Measurements from ENCODE around the gene KIAA0232. TPM values are rescaled to one million over a fixed set of nuclear protein-coding genes. Genes with fewer than 3 reads are reported as not detected.

KIAA0232 gene
- total RNA-seq, 2 experiments from 2014 or later: 16.5 to 17.3 TPM

- Mint-ChIP-seq H3K4me1 (no peaks in the 10 kb centered on the region), H3K36me3 (ENCODE audit: low read depth) (no peaks in the 10 kb centered on the region), H3K27ac (no peak overlapping the region), H3K9me3 (no peaks in the 10 kb centered on the region), H3K27me3 (peaks cover 11% of the 10 kb centered on the region), H3K4me3 (no peak overlapping the region)
- ChIA-PET CTCF (interaction anchor here (1.1 kb wide), 1 partner anchor 24 kb away, joined by 3 read pairs; no protein-coding TSS in a partner anchor), POLR2A (no interaction called here)
- no peak for DNase-seq
Observed at GRCh38 chr4:6761649-6762615, 20.6 kb upstream of the KIAA0232 start.

GRCh38 chr4:6763330-6763851 is 19.1 kb upstream of the KIAA0232 start:
- Mint-ChIP-seq H3K27ac (no peak overlapping the region), H3K36me3 (ENCODE audit: low read depth) (no peaks in the 10 kb centered on the region), H3K4me1 (no peaks in the 10 kb centered on the region), H3K9me3 (no peaks in the 10 kb centered on the region), H3K27me3 (peaks cover 11% of the 10 kb centered on the region), H3K4me3 (no peak overlapping the region)
- CTCF ChIA-PET: interaction anchor here (0.6 kb wide), 1 partner anchor 921 kb away, joined by 4 read pairs; no protein-coding TSS in a partner anchor
- POLR2A ChIA-PET: no interaction called here
- DNase-seq: no peak

GRCh38 chr4:6764976-6765620 is 17.4 kb upstream of the KIAA0232 start:
- Mint-ChIP-seq H3K27me3 (peaks cover 11% of the 10 kb centered on the region), H3K9me3 (no peaks in the 10 kb centered on the region), H3K27ac (no peak overlapping the region), H3K36me3 (ENCODE audit: low read depth) (no peaks in the 10 kb centered on the region), H3K4me3 (no peak overlapping the region), H3K4me1 (peaks cover 12% of the 10 kb centered on the region)
- CTCF ChIA-PET: no interaction called here
- DNase-seq: no peak
- POLR2A ChIA-PET: no interaction called here

- Mint-ChIP-seq H3K36me3 (ENCODE audit: low read depth) (no peaks in the 10 kb centered on the region), H3K4me1 (peaks cover 12% of the 10 kb centered on the region), H3K4me3 (no peak overlapping the region), H3K27me3 (peaks cover 11% of the 10 kb centered on the region), H3K9me3 (no peaks in the 10 kb centered on the region), H3K27ac (no peak overlapping the region)
- no peak for DNase-seq
- ChIA-PET POLR2A (no interaction called here), CTCF (no interaction called here)
Observed at GRCh38 chr4:6765703-6766102, 16.8 kb upstream of the KIAA0232 start.

- Mint-ChIP-seq H3K27me3 (peaks cover 11% of the 10 kb centered on the region), H3K4me1 (peaks cover 12% of the 10 kb centered on the region), H3K36me3 (ENCODE audit: low read depth) (no peaks in the 10 kb centered on the region), H3K9me3 (no peaks in the 10 kb centered on the region), H3K27ac (no peak overlapping the region), H3K4me3 (no peak overlapping the region)
- no peak for DNase-seq
- ChIA-PET POLR2A (interaction anchor here (0.6 kb wide), 1 partner anchor 40 kb away, joined by 3 read pairs; no protein-coding TSS in a partner anchor), CTCF (interaction anchor here (0.5 to 2.6 kb wide), 5 partner anchors 9 to 1419 kb away, joined by 4 to 8 read pairs (median 5); no protein-coding TSS in a partner anchor)
Observed at GRCh38 chr4:6767386-6767747, 15.2 kb upstream of the KIAA0232 start.

- Mint-ChIP-seq H3K27ac (no peak overlapping the region), H3K36me3 (ENCODE audit: low read depth) (no peaks in the 10 kb centered on the region), H3K27me3 (peaks cover 11% of the 10 kb centered on the region), H3K4me1 (peaks cover 12% of the 10 kb centered on the region), H3K4me3 (no peak overlapping the region), H3K9me3 (no peaks in the 10 kb centered on the region)
- POLR2A ChIA-PET: interaction anchor here (0.6 kb wide), 1 partner anchor 41 kb away, joined by 3 read pairs; no protein-coding TSS in a partner anchor
- no peak for DNase-seq
- CTCF ChIA-PET: interaction anchor here (0.5 to 2.6 kb wide), 7 partner anchors 9 to 1419 kb away, joined by 3 to 8 read pairs (median 4); no protein-coding TSS in a partner anchor
Observed at GRCh38 chr4:6767748-6768538, 14.6 kb upstream of the KIAA0232 start.

- CTCF ChIA-PET: interaction anchor here (0.8 to 2.6 kb wide), 6 partner anchors 8 to 187 kb away, joined by 3 to 8 read pairs (median 4); no protein-coding TSS in a partner anchor
- Mint-ChIP-seq H3K4me3 (no peak overlapping the region), H3K9me3 (no peaks in the 10 kb centered on the region)
Observed at GRCh38 chr4:6768539-6768905, 14.0 kb upstream of the KIAA0232 start.

GRCh38 chr4:6769233-6769988 is 13.1 kb upstream of the KIAA0232 start:
- DNase-seq: no peak
- Mint-ChIP-seq H3K36me3 (ENCODE audit: low read depth) (no peaks in the 10 kb centered on the region), H3K9me3 (no peaks in the 10 kb centered on the region), H3K27ac (no peak overlapping the region), H3K4me3 (no peak overlapping the region), H3K4me1 (peaks cover 12% of the 10 kb centered on the region), H3K27me3 (peaks cover 7% of the 10 kb centered on the region)
- CTCF ChIA-PET: interaction anchor here (0.5 to 2.6 kb wide), 10 partner anchors 7 to 186 kb away, joined by 3 to 8 read pairs (median 4); no protein-coding TSS in a partner anchor
- POLR2A ChIA-PET: no interaction called here

More at GRCh38 chr4:6768539-6768905, 14.0 kb upstream of the KIAA0232 start:
- H3K36me3 Mint-ChIP-seq (ENCODE audit: low read depth): no peaks in the 10 kb centered on the region
- no peak for DNase-seq
- no peak overlapping the region for H3K27ac Mint-ChIP-seq
- POLR2A ChIA-PET: no interaction called here
- H3K4me1 Mint-ChIP-seq: peaks cover 12% of the 10 kb centered on the region
- H3K27me3 Mint-ChIP-seq: peaks cover 11% of the 10 kb centered on the region

GRCh38 chr4:6769989-6770420 is 12.5 kb upstream of the KIAA0232 start:
- H3K36me3 Mint-ChIP-seq (ENCODE audit: low read depth): no peaks in the 10 kb centered on the region
- H3K27ac Mint-ChIP-seq: no peak overlapping the region
- POLR2A ChIA-PET: no interaction called here
- H3K4me3 Mint-ChIP-seq: no peak overlapping the region
- no peaks in the 10 kb centered on the region for H3K9me3 Mint-ChIP-seq
- CTCF ChIA-PET: interaction anchor here (0.6 to 2.6 kb wide), 3 partner anchors 12 to 129 kb away, joined by 3 to 6 read pairs (median 3); no protein-coding TSS in a partner anchor
- peaks cover 7% of the 10 kb centered on the region for H3K27me3 Mint-ChIP-seq
- peaks cover 12% of the 10 kb centered on the region for H3K4me1 Mint-ChIP-seq
- no peak for DNase-seq

- no peak overlapping the region for H3K27ac Mint-ChIP-seq
- no peaks in the 10 kb centered on the region for H3K9me3 Mint-ChIP-seq
- POLR2A ChIA-PET: interaction anchor here (0.5 kb wide), 1 partner anchor 14 kb away, joined by 3 read pairs; no protein-coding TSS in a partner anchor
Observed at GRCh38 chr4:6770581-6771228, 11.8 kb upstream of the KIAA0232 start.

GRCh38 chr4:6771229-6771671 is 11.3 kb upstream of the KIAA0232 start:
- Mint-ChIP-seq H3K27me3 (peaks cover 3% of the 10 kb centered on the region), H3K27ac (no peak overlapping the region), H3K4me3 (no peak overlapping the region), H3K9me3 (no peaks in the 10 kb centered on the region), H3K36me3 (ENCODE audit: low read depth) (no peaks in the 10 kb centered on the region), H3K4me1 (peaks cover 12% of the 10 kb centered on the region)
- ChIA-PET CTCF (interaction anchor here (1.1 to 1.2 kb wide), 2 partner anchors 67 to 174 kb away, joined by 3 read pairs; no protein-coding TSS in a partner anchor), POLR2A (interaction anchor here (0.5 kb wide), 1 partner anchor 13 kb away, joined by 3 read pairs; no protein-coding TSS in a partner anchor)
- no peak for DNase-seq

More at GRCh38 chr4:6770581-6771228, 11.8 kb upstream of the KIAA0232 start:
- H3K27me3 Mint-ChIP-seq: peaks cover 6% of the 10 kb centered on the region
- H3K4me3 Mint-ChIP-seq: no peak overlapping the region
- CTCF ChIA-PET: interaction anchor here (1.1 to 1.2 kb wide), 2 partner anchors 66 to 174 kb away, joined by 3 read pairs; no protein-coding TSS in a partner anchor
- DNase-seq: no peak
- H3K4me1 Mint-ChIP-seq: peaks cover 12% of the 10 kb centered on the region
- H3K36me3 Mint-ChIP-seq (ENCODE audit: low read depth): no peaks in the 10 kb centered on the region
